ENCODE results near the gene POU3F2. TPM values are rescaled to one million over a fixed set of nuclear protein-coding genes. Genes with fewer than 3 reads are reported as not detected.

The POU3F2 gene
- total and polyA plus RNA-seq, 2 donors (not counting 3 experiments of a cell fraction or from before 2014, with no cell fraction given), result not detected

DNA sequence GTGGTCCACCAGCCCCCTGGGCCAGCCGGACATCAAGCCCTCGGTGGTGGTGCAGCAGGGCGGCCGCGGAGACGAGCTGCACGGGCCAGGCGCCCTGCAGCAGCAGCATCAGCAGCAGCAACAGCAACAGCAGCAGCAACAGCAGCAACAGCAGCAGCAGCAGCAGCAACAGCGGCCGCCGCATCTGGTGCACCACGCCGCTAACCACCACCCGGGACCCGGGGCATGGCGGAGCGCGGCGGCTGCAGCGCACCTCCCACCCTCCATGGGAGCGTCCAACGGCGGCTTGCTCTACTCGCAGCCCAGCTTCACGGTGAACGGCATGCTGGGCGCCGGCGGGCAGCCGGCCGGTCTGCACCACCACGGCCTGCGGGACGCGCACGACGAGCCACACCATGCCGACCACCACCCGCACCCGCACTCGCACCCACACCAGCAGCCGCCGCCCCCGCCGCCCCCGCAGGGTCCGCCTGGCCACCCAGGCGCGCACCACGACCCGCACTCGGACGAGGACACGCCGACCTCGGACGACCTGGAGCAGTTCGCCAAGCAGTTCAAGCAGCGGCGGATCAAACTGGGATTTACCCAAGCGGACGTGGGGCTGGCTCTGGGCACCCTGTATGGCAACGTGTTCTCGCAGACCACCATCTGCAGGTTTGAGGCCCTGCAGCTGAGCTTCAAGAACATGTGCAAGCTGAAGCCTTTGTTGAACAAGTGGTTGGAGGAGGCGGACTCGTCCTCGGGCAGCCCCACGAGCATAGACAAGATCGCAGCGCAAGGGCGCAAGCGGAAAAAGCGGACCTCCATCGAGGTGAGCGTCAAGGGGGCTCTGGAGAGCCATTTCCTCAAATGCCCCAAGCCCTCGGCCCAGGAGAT, 1.0 kb downstream of the POU3F2 start:
- Histone ChIP-seq H3K4me2 (ENCODE audit: insufficient read depth, low read length) (no peak overlapping the region), H3K79me2 (ENCODE audit: control insufficient read depth, insufficient read depth, low read length) (no peaks in the 10 kb centered on the region), H3K27ac (ENCODE audit: insufficient read depth, low read depth, low read length) (no peak overlapping the region), H3K9ac (replicated peaks; ENCODE audit: extremely low read depth, insufficient read depth, low read length) (no peak overlapping the region), H3K27me3 (ENCODE audit: control insufficient read depth in 2 of 2, insufficient read depth in 2 of 2, low read length in 2 of 2) (peaks cover 78 to 94% of the 10 kb centered on the region in 2 experiments), H3K4me1 (ENCODE audit: control insufficient read depth, extremely low read depth, insufficient read depth, low read length) (peaks cover 9% of the 10 kb centered on the region), H3K4me3 (replicated peaks in 1 of 3; ENCODE audit: insufficient read depth in 1 of 3, low read depth in 1 of 3, low read length in 3 of 3) (no peak overlapping the region), H3K9me1 (replicated peaks; ENCODE audit: control insufficient read depth, extremely low read depth, insufficient read depth, low read length) (no peaks in the 10 kb centered on the region), H2AFZ (ENCODE audit: low read depth, low read length) (no peak overlapping the region), H3K36me3 (ENCODE audit: control insufficient read depth in 2 of 2, extremely low read depth in 1 of 2, insufficient read depth in 2 of 2, low read length in 2 of 2) (no peaks in the 10 kb centered on the region), H3K9me3 (replicated peaks; ENCODE audit: control insufficient read depth, insufficient read depth, low read length) (no peaks in the 10 kb centered on the region), H4K20me1 (replicated peaks; ENCODE audit: control insufficient read depth, extremely low read depth, insufficient read depth, low read length) (no peaks in the 10 kb centered on the region)
- CTCF ChIA-PET, result interaction anchor here (1.1 kb wide), 1 partner anchor 9 kb away, joined by 5 read pairs; no protein-coding TSS in a partner anchor
- no peak for DNase-seq (ENCODE audit: low read depth, low spot score)
- dilution Hi-C loops (cut with MboI; ENCODE audit: extremely low pct_ligation_motif_present, low sequenced_read_pairs) (no loop called here), intact Hi-C loops (cut with micrococcal nuclease) (loop anchor here (2.0 to 10.0 kb wide), 2 partner anchors 759 to 1937 kb away; no protein-coding TSS in a partner anchor)
- no TSS peak for BruUV-seq (replicated peaks)
- TF ChIP-seq POLR2AphosphoS5 (IDR thresholded peaks at IDR 0.05; ENCODE audit: insufficient read depth, low read depth, low read length) (no peak), POLR2A (IDR thresholded peaks at IDR 0.05; ENCODE audit: low read depth, low read length) (no peak), EZH2 (IDR thresholded peaks at IDR 0.05; ENCODE audit: borderline replicate concordance, low read depth, low read length, severe bottlenecking) (peak; percentile 94)
- POLR2A ChIA-PET, result no interaction called here
- no peak for FAIRE-seq

DNA sequence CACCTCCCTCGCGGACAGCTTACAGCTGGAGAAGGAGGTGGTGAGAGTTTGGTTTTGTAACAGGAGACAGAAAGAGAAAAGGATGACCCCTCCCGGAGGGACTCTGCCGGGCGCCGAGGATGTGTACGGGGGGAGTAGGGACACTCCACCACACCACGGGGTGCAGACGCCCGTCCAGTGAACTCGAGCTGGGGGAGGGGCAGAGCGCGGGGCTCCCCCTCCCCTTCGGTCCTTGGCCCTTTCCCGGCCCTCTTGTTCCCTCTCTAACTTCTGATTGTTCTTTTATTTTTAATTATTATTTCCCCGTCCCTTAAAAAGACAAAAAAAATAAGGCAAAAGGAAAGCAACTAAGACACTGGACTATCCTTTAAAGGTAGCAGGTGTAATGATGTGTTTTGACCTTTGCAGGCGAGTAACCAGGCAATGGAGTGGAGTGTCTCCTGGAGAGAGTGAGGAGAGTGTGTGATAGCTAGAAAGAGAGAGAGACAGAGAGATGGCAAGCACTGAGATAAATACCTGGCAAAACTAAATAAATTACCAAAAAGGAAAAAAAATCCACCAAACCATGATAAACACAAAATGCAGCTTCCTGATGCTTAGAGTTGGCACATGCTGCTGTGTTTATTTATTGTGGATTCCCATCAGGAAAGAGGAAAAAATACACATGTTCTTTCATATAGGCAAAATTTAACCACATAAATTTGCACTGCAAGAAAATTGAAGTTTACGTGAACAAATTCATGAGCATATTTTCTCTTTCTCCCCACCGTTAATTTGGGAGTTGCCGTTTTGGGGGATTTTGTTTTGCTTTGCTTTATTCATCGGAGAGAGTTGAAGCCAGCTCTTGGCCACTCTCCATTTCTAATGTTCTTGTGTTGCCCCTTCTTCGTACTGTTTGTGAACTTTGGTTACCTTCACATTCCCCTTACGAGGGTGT, 1.9 kb downstream of the POU3F2 start:
- H3K4me3 ChIP-seq (replicated peaks in 1 of 3; ENCODE audit: insufficient read depth in 1 of 3, low read depth in 1 of 3, low read length in 3 of 3), result no peak overlapping the region
- no peaks in the 10 kb centered on the region for H3K9me1 ChIP-seq (replicated peaks; ENCODE audit: control insufficient read depth, extremely low read depth, insufficient read depth, low read length)
- no peaks in the 10 kb centered on the region for H4K20me1 ChIP-seq (replicated peaks; ENCODE audit: control insufficient read depth, extremely low read depth, insufficient read depth, low read length)
- no peak overlapping the region for H2AFZ ChIP-seq (ENCODE audit: low read depth, low read length)
- BruUV-seq (replicated peaks), result no TSS peak
- H3K27me3 ChIP-seq (ENCODE audit: control insufficient read depth in 2 of 2, insufficient read depth in 2 of 2, low read length in 2 of 2), result peaks cover 74 to 94% of the 10 kb centered on the region in 2 experiments
- H3K4me1 ChIP-seq (ENCODE audit: control insufficient read depth, extremely low read depth, insufficient read depth, low read length), result peaks cover 9% of the 10 kb centered on the region
- DNase-seq (ENCODE audit: low read depth, low spot score), result no peak
- POLR2A ChIA-PET, result no interaction called here
- no peaks in the 10 kb centered on the region for H3K9me3 ChIP-seq (replicated peaks; ENCODE audit: control insufficient read depth, insufficient read depth, low read length)
- no peaks in the 10 kb centered on the region for H3K79me2 ChIP-seq (ENCODE audit: control insufficient read depth, insufficient read depth, low read length)
- dilution Hi-C loops (cut with MboI; ENCODE audit: extremely low pct_ligation_motif_present, low sequenced_read_pairs) (no loop called here), intact Hi-C loops (cut with micrococcal nuclease) (loop anchor here (10.0 kb wide), 1 partner anchor 759 kb away; no protein-coding TSS in a partner anchor)
- H3K4me2 ChIP-seq (ENCODE audit: insufficient read depth, low read length), result no peak overlapping the region
- no peak for FAIRE-seq
- CTCF ChIA-PET, result interaction anchor here (1.0 to 1.6 kb wide), 4 partner anchors 9 to 1777 kb away, joined by 3 to 6 read pairs (median 4); no protein-coding TSS in a partner anchor
- H3K9ac ChIP-seq (replicated peaks; ENCODE audit: extremely low read depth, insufficient read depth, low read length), result no peak overlapping the region
- no peak overlapping the region for H3K27ac ChIP-seq (ENCODE audit: insufficient read depth, low read depth, low read length)
- no peaks in the 10 kb centered on the region for H3K36me3 ChIP-seq (ENCODE audit: control insufficient read depth in 2 of 2, extremely low read depth in 1 of 2, insufficient read depth in 2 of 2, low read length in 2 of 2)
- TF ChIP-seq EZH2 (IDR thresholded peaks at IDR 0.05; ENCODE audit: borderline replicate concordance, low read depth, low read length, severe bottlenecking) (peak; percentile 92), GATA2 (IDR thresholded peaks at IDR 0.05; ENCODE audit: insufficient read depth, insufficient read length, low read depth, low read length) (no peak), MYC (IDR thresholded peaks at IDR 0.05; ENCODE audit: low read depth, low read length) (no peak), POLR2A (IDR thresholded peaks at IDR 0.05; ENCODE audit: low read depth, low read length) (no peak), JUN (IDR thresholded peaks at IDR 0.05; ENCODE audit: borderline replicate concordance, insufficient read depth, insufficient read length, low read depth) (no peak)

All from endothelial cell of umbilical vein (primary cell).